ENCODE results near the gene GABRR2.
A peak's percentile ranks its signal among the peaks of the same experiment; 100 is the strongest.

The GABRR2 gene

GRCh38 chr6:89290401-89291155 lies 24.5 kb downstream of the GABRR2 start:
- DNase-seq (ENCODE audit: low spot score), result no peak

- no peak for DNase-seq (ENCODE audit: low spot score)
Measured at GRCh38 chr6:89289710-89290109, 25.4 kb downstream of the GABRR2 start.

GRCh38 chr6:89287351-89288028 lies 27.6 kb downstream of the GABRR2 start:
- DNase-seq (ENCODE audit: low spot score), result no peak

GRCh38 chr6:89286516-89286915 lies 28.6 kb downstream of the GABRR2 start:
- no peak for DNase-seq (ENCODE audit: low spot score)

- DNase-seq (ENCODE audit: low spot score), result no peak
Measured at GRCh38 chr6:89284963-89285735, 29.9 kb downstream of the GABRR2 start.

GRCh38 chr6:89284081-89284480 lies 31.0 kb downstream of the GABRR2 start:
- no peak for DNase-seq (ENCODE audit: low spot score)

GRCh38 chr6:89282749-89283148 lies 32.4 kb downstream of the GABRR2 start:
- DNase-seq (ENCODE audit: low spot score), result no peak

- DNase-seq (ENCODE audit: low spot score), result peak; percentile 31
Measured at GRCh38 chr6:89281779-89282246, 33.3 kb downstream of the GABRR2 start.

GRCh38 chr6:89278956-89279355 lies 36.1 kb downstream of the GABRR2 start:
- DNase-seq (ENCODE audit: low spot score), result no peak

GRCh38 chr6:89275900-89276299 lies 39.2 kb downstream of the GABRR2 start:
- DNase-seq (ENCODE audit: low spot score), result no peak

- DNase-seq (ENCODE audit: low spot score), result no peak
Measured at GRCh38 chr6:89273816-89274215, 41.3 kb downstream of the GABRR2 start.

- no peak for DNase-seq (ENCODE audit: low spot score)
Measured at GRCh38 chr6:89272596-89272995, 42.5 kb downstream of the GABRR2 start.

- DNase-seq (ENCODE audit: low spot score), result no peak
Measured at GRCh38 chr6:89270951-89271721, 44.0 kb downstream of the GABRR2 start.

- no peak for DNase-seq (ENCODE audit: low spot score)
Measured at GRCh38 chr6:89269981-89270380, 45.1 kb downstream of the GABRR2 start.

GRCh38 chr6:89269252-89269651 lies 45.8 kb downstream of the GABRR2 start:
- no peak for DNase-seq (ENCODE audit: low spot score)

- no peak for DNase-seq (ENCODE audit: low spot score)
Measured at GRCh38 chr6:89268776-89269175, 46.3 kb downstream of the GABRR2 start.

- DNase-seq (ENCODE audit: low spot score), result no peak
Measured at GRCh38 chr6:89267918-89268317, 47.2 kb downstream of the GABRR2 start.

- no peak for DNase-seq (ENCODE audit: low spot score)
Measured at GRCh38 chr6:89264296-89264695, 50.8 kb downstream of the GABRR2 start.

GRCh38 chr6:89260832-89261231 lies 54.3 kb downstream of the GABRR2 start:
- DNase-seq (ENCODE audit: low spot score), result peak; percentile 36

- no peak for DNase-seq (ENCODE audit: low spot score)
Measured at GRCh38 chr6:89260310-89260709, 54.8 kb downstream of the GABRR2 start.

GRCh38 chr6:89258912-89259311 lies 56.2 kb downstream of the GABRR2 start:
- DNase-seq (ENCODE audit: low spot score), result no peak

GRCh38 chr6:89257781-89258180 lies 57.3 kb downstream of the GABRR2 start:
- DNase-seq (ENCODE audit: low spot score), result no peak
